C1 segment of cervical spinal cord (tissue), 14 donors: ENCODE data around the gene GALNS.

ENCODE experiments used
- DNase-seq, 14 donors: peaks; one replicate each; lab custom pipeline; 2025; lab: John Stamatoyannopoulos, UW

The GALNS gene

DNA sequence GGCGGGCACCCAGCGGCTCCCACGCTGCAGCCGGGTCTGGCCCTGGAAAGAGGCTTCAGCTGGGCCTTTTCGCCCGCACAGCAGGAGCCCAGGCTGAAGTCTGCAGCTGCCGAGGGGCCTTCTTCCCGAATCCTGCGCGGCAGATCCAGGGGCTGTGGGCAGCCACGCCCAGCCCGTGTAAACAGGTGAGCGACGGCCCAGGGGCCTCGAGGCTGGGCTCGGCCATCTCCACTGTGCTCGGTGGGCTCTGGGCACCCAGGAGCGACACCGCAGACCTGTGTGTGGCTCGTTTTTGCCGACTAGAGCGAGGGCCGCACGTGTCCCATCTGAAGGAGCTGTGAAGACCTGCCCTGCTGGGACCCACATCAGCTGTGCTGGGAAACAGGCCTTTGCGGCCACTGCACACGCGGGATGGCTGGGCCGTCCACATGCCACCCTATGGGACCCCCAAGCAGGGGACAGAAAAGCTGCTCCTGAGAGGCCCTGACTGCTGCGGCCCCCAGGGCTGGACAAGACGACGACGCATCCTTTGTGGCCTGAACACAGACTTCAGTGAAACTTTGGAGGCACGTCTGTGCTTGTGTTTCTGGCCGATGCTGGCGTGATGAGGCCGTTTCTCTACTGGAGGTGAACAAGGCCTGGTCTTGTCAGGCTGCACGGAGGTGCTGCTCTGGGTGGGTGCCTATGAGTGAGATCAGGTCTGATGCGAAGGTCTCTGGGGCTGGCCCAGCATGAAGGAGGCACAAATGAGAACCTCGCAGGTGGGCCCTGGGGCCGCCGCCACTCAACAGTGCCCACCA lies 39.8 kb downstream of the GALNS start:
- no peak for DNase-seq

DNA sequence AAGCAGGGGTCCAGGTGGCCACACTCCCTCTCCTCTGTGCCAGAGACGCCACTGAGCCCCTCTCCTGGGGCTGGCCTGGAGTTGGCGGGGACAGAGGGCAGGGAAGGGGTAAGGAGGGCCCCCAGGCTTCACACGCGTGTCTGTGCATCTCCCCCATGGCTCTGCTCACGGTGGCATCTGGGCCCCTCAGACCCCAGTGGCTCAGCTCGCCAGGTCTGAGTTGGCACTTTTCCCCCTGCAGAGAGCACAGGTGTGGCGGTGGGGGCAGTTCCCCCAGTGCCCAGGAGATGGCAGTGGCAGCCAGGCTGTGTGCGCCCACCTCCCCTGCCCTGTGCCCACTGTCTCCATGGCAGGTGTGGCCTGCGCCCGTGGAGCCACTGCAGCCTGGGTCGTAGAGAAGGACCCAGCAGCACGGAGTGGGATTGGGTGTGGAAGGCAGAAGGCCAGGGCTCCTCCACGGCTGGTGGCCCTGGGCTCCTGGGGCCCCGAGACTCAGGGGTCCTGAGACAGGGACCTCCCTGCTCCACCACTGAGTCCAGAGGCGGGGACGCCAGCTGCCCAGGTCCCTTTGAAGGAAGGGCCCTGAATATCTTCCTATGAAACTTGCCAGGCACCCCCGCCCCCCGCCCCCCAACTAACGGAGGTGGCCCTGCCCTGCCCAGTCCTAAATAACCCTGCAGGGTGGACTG lies 40.7 kb downstream of the GALNS start:
- peak in 3 of 14 donors; percentile 9 to 18 (median 17) for DNase-seq

DNA sequence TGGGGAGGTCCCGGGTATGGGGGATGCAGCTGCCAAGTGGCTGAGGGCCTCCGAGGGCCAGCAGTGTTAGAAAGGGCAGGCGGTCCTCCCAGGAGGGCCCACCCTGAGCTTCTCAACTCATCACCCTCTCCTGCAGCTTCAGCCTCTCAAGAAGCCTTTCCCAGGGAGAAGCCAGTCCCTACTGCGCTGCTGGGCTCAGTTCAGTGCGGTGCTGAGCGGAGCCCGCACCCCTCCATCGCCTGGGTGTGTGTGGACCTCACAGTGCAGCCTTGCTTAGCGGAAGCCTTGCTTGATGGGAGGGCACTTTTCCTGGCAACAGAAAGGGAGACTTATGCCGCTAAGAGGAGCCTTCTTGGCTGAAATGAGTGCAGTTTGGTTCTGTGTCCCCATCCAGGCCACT lies 41.5 kb downstream of the GALNS start:
- DNase-seq: no peak

DNA sequence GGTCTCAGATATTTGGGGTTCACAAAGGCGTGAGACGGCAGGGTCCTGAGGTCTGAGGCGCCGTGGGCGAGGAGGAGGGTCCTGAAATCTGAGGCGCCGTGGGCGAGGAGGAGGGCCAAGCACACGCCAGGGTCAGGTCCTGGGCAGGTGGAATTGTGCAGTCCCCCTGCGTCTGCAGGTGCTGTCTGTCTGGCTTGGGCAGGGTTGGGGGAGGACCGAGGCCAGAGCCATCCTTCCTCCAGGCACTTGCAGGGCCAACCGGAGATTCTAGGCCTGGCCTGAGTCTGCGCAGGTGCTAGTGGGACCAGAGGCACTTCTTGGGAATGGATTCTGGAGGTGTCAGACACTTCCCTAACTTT lies 42.6 kb downstream of the GALNS start:
- no peak for DNase-seq

DNA sequence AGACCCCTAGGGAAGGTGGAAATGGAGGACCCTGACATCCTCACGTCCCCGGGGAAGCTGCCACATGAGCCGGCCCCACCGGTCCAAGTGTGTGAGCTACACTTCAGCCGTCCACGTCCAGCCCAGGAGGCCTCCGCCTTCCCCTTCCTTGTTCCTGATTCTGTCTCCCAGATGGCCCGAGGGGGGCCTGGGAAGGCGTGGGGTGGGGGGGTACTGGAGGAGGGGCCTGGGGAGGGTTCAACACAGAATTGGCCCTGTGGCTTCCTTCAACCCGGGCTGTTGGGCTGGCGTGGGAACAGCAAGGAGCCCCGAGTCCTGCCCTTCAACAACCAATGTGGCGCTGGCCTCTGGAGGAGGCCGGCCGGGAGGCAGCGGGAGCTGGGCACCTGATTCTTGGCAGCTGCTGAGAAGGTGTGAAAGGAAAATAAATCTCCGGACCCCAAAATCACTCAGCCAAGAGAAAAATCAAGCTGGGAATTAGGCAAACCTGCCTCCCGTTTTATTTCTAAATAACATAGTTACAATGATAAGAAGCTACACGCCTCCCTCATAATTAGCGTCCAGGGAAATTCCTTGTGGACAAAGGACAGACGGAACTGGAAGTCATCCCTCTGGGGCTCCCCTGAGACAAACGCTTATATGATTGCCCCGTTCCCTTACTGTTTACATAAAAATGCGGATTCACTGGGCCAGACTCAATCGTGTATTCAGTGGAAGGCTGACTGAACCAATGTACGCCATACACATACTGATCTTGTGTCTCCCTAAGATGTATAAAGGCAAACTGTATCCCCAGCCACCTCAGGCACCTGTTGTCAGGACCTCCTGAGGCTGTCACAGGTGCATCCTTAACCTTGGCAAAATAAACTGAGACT lies 43.2 kb downstream of the GALNS start:
- no peak for DNase-seq

DNA sequence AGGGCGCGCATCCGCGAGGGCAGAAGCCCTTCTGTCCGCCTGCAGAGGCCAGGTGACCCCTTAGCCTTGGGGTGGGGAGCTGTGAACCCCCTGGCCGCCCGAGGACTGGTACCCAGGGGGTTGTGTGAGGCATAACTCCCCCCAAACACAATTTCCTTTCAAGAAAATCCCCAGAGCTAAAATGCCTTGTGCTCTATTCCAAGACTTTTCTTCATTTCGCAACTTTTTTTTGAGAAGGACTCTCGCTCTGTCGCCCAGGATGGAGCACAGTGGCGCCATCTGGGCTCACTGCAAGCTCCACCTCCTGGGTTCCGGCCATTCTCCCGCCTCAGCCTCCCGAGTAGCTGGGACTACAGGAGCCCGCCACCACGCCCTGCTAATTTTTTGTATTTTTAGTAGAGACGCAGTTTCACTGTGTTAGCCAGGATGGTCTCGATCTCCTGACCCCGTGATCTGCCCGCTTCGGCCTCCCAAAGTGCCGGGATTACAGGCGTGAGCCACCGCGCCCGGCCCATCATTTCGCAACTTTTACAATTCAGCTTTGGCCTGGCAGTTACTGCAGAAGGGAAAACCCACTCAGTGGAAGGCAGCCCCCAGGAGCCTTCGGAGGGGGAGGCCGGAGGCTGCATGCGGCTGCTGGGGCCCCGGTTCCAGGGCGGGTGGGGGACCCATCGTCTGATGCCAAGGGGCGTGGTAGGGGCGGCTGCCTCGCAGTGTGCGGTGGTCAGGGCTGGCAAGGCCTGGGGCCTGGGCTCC lies 44.1 kb downstream of the GALNS start:
- no peak for DNase-seq

DNA sequence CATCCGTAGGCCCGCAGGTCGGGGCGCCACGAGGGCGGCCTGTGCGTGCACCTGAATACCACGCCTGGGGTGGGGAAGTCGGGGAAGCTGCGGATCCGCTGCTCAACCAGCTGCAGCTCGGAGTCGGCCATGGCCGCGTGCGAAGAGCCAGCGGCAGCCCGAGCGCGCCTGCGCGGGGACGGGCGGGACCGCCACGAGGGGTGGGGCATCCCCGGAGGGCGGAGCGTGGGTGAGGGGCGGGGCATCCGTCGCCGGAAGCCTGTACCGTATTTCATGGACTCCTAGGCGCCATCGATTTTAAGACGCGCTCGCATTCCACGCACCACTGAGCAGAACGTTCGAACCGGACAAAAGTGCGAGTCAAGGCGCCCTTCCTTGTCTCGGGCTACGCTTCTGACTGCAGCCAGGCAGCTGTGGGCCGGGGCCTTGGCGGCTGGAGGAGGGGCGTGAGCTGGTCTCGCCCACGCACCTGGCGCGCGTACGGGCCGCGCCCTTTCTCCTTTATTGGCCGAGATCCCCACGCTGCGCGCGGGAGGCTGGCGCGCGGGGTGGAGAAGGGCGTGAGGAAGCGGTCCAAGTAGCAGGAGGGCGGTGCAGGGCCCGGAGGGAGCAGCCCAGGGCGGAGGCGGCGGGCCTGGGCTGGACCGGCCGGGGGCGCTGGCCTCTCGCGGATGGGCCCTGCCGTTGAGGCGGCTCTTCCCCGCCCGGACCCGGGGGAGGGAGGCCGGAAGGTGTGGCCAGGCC lies 44.8 kb downstream of the GALNS start, which contains the start of gene APRT:
Gene APRT, minus strand, starts transcription at position 160 of the 744 bp plus-strand sequence. Its CDS starts 29 bp downstream, at position 131.
- DNase-seq: peak; percentile 35 to 94 (median 85)

DNA sequence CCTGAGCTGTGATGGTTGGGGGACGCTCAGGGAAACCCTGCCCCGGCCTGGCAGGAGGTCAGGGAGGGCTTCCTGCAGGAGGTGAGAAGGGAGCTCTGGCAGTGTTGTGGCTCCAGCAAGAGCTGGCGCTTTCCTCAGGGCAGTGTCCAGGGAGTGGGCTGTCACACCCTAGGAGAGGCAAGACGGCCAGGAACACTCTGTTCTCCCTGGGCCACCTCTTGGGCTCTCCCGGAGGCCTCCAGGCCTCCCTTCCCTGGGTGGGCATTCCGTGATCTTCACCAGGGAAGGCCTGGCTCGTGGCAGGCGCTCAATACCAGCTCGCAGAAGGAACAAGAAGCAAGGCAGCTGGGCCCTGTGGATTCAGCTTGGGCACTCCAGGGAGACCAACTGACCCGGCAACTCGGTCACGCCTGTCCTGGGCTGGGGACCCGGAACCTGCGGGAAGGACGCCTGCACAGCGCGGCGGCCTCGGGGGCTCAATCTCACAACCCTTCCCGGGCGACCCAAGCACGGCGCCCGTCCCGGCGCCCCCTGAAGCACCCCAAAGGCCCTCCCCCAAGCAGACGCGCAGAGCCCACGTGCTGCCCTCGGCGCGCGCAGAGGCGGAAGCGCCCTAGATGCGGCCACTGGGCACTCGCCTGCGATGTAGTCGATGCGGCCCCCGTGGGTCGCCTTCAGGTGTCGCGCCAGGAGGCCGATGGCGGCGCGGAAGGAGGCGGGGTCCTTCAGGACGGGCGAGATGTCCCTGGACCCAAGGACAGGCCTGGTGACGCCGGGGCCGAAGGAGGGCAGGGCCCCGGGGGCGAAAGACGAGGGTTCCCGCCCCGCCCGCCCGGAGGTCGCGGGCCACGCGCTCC lies 45.6 kb downstream of the GALNS start:
- peak in 13 of 14 donors; percentile 51 to 91 (median 83) for DNase-seq

DNA sequence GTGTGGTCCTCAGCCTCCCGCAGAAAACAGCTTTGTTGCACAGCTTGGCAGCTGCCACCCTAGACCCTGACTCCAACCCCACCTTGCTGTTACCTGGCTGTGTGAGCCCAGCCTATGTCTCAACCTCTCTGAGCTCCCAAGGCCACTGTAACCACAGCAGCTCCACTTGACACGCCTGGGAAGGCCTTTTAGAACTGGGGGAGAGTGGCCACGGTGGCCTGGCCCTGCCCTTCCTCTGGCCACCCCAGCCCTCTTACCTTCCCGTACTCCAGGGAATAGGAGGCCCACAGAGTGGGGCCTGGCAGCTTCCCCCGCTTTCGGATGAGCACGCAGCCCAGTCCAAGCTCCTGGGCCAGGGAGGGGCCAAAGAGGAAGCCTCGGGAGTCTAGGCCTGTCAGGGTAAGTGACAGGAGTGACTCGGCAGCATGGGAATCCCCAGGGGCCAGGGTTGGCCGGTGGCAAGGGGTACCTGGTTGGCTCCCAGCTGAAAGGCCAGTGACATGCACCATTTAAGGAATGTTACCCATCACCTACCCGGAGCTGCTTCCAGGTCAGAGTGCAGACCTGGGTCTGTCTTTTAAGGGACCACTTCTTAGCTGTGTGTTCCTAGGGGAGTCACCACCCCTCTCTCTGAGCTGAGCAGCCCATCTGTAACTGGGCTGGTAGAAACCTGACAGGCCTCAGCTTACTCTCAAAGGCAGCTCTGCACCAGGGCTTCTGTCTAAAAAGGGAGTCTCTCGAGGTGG lies 46.4 kb downstream of the GALNS start:
- DNase-seq: peak in 1 of 14 donors; percentile 35

DNA sequence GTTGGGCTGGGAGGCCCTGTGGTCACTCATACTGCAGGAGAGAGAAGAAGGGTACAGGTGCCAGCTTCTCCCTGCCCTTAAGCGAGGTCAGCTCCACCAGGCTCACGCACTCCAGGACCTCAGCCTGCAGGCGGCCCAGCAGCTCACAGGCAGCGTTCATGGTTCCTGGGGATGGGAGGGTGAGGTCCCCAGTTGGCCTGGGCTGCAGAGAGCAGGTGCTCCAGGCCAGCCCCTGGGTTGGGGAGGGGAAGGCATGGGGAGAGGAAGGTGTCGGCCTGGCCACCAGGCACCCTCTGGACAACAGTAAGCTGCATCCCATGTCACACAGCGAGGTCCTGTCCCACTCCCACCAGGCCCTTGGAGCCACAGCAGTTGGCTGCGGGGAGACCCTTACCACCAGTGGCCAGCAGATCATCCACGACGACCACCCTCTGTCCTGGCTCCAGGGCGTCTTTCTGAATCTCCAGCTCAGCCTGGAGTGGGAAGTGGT lies 47.0 kb downstream of the GALNS start:
- no peak for DNase-seq

DNA sequence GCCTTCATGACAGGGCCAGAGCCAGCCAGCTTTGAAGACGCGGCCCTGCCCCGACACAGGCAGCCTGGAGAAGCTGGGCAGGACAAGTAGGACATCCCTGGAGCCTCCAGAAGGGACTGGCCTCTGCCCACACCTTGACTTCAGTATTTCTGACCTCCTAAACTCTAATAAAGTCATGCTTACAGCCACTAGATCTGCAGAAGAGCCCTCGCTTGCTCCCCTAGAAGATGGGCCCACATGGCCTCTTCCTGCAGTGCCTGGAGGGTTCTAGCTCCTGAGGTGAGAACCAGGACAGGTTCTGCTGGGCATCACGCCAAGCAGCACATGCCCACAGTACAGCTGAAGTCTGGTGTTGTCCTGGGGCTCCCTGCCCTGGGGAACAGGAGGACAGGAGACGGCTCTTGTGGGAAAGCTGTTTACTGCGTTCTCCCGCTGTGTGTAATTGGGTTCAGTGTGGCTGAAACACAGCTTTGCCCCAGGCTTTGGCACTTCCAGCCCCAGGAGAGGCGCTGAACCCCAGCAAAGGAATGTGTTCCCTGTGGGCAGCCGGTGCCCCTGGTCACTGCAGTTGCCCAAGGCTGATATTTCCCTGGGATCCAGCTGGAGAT lies 47.6 kb downstream of the GALNS start:
- peak in 1 of 14 donors; percentile 12 for DNase-seq

DNA sequence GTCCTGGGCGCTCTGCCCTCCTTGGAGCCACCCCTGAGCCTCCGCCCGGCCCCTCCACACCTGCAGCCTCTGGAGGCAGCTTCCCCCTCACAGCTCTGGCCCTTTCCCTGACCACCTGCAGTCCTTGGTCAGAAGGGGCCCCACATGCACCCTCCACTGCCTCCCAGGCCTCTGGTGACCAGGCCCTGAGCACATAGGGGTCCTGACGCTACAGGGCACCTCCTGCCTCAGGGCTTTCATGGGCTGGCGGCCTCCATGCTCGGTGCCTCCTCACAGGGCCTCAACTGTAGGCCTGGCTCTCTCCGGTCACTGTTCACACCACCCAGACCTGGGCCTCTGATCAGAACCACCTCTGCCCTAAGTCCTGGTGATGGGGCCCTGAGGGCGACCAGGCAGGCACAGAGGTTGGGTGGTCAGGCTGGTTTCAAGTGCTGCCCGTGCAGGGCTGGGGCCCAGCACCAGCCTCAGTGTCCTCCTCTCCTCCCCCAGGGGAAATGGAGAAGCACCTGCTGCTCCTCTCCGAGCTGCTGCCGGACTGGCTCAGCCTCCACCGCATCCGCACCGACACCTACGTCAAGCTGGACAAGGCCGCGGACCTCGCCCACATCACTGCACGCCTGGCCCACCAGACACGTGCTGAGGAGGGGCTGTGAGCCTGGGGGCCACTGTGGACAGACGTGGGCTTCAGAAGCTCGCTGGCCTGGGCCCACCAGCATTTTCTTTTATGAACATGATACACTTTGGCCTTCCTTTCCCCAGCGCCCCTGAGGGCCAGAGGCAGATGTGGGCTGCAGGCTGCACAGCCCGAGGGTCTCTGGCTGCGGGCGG lies 48.9 kb downstream of the GALNS start:
- DNase-seq: no peak

DNA sequence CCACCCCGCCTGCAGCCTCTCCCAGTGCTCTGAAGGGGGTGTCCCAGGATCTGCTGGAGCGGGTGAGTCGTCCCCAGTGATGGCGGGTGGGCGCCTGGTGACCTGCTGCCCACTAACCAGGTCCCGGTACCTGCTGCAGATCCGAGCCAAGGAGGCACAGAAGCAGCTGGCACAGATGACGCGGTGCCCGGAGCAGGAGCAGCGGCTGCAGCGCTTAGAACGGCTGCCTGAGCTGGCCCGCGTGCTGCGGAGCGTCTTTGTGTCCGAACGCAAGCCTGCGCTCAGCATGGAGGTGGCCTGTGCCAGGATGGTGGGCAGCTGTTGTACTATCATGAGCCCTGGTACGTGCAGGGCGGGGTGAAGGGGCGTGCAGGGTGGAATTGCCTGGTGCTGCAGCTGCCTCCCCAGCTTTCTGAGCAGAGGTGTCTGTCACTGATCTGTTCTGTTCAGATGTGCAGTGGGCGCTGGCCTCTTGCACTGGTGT lies 49.6 kb downstream of the GALNS start:
- no peak for DNase-seq

DNA sequence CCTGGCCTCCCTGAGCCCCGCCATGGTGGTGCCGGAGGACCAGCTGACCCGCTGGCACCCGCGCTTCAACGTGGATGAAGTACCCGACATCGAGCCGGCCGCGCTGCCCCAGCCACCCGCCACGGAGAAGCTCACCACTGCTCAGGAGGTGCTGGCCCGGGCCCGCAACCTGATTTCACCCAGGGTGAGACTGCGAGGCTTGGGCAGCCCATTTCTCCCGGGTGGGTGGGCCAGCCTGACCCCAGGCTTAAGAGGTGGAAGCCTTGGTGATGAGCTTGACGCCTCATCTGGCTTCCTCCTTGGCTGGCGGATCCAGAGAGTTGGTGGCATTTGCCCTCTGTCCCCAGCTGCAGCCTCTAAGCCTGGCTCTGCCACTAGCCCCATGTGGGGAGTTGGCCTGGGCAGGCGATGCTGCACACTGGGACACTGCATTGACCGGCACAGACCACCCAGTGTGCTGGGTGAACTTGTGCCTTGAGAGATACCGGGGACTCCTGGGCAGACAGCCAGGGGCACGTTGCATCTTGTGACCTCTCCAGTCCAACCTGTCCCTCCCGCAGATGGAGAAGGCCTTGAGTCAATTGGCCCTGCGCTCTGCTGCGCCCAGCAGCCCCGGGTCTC lies 50.1 kb downstream of the GALNS start:
- DNase-seq: no peak

DNA sequence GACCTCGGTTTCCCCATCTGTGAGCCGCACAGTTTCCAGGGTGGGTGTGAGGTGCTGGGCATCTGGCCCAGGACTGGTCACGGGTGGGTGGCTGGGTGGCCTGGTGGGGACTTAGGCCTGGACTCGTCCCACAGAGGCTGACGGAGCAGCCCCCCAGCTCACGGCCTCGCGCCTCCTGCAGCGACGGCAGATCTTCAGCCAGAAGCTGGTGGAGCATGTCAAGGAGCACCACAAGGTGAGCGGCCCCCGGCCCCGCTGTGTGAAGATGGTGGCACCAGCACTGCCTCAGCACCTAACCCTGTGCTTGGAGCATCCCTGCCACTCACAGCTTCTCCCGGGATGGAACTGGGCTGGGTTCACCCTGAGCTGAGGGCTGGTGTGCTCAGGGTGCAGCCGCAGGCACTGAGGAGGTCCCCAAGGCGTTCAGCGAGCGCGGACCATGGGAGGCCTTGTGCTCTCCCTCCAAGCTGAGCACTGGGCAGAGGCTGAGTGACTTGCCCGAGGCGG lies 50.8 kb downstream of the GALNS start:
- no peak for DNase-seq

DNA sequence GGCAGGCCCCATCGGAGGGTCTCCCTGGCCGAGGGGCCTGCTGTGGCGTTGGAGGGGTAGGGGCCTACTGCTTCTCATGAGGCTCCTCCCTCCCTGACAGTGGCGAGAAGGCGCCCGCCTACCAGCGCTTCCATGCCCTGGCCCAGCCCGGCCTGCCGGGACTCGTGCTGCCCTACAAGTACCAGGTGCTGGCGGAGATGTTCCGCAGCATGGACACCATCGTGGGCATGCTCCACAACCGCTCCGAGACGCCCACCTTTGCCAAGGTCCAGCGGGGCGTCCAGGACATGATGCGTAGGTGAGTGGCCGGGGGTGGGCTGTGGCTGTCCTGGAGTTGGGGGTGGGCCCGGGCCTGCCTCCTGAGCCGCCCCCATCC lies 51.4 kb downstream of the GALNS start:
- no peak for DNase-seq
